Measurements from ENCODE around the gene OCRL.

Gene OCRL

DNA sequence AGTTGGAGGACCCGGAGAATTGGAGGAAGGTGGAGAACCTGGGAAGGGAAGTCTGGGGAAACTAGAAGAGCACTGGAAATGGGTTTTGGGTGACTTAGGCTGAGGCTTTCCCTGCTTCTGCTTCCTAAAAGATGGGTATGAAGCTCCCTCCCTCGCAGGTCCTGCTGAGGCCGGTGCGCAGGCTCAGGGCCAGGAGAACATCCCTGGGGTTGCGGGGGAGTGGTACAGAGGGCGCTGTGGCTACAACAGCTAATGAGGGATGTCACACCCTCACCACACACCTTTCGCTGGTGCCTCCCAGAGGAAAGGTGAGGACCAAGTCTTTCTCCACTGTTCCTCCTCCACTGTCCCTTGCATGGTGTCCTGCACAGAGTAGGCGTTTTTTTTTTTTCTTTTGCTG is 98.9 kb downstream of the OCRL start:
- H2AFZ ChIP-seq (ENCODE audit: low read length): no peak overlapping the region
- no peaks in the 10 kb centered on the region for H3K27me3 ChIP-seq (ENCODE audit: insufficient read depth, low read length, poor library complexity, severe bottlenecking)
- no peaks in the 10 kb centered on the region for H3K36me3 ChIP-seq (ENCODE audit: insufficient read depth, low read length)
- H3F3A ChIP-seq (ENCODE audit: low read depth): no peaks in the 10 kb centered on the region
- no peaks in the 10 kb centered on the region for H3K9me3 ChIP-seq (ENCODE audit: insufficient read depth, low read depth, low read length)
- no peak overlapping the region for H3K4me2 ChIP-seq (ENCODE audit: low read depth, low read length, poor library complexity, severe bottlenecking)
- no peaks in the 10 kb centered on the region for H3K9me2 ChIP-seq (replicated peaks; ENCODE audit: low read depth, low read length)
- no peaks in the 10 kb centered on the region for H3K79me2 ChIP-seq (ENCODE audit: insufficient read depth, low read length)
- no peaks in the 10 kb centered on the region for H3K4me1 ChIP-seq (ENCODE audit: insufficient read depth, low read length, poor library complexity, severe bottlenecking)
- no peaks in the 10 kb centered on the region for H4K20me1 ChIP-seq (ENCODE audit: insufficient read depth, low read length, poor library complexity, severe bottlenecking)
- no peak for TF ChIP-seq EZH2phosphoT487 (IDR thresholded peaks at IDR 0.05; ENCODE audit: borderline replicate concordance)
- TF ChIP-seq, protein P1, sequence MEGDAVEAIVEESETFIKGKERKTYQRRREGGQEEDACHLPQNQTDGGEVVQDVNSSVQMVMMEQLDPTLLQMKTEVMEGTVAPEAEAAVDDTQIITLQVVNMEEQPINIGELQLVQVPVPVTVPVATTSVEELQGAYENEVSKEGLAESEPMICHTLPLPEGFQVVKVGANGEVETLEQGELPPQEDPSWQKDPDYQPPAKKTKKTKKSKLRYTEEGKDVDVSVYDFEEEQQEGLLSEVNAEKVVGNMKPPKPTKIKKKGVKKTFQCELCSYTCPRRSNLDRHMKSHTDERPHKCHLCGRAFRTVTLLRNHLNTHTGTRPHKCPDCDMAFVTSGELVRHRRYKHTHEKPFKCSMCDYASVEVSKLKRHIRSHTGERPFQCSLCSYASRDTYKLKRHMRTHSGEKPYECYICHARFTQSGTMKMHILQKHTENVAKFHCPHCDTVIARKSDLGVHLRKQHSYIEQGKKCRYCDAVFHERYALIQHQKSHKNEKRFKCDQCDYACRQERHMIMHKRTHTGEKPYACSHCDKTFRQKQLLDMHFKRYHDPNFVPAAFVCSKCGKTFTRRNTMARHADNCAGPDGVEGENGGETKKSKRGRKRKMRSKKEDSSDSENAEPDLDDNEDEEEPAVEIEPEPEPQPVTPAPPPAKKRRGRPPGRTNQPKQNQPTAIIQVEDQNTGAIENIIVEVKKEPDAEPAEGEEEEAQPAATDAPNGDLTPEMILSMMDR (conservative IDR thresholded peaks at IDR 0.05; ENCODE audit: low read length): no peak
- H3K4me3 ChIP-seq (ENCODE audit: low read length, poor library complexity, severe bottlenecking): no peak overlapping the region
- H3K9ac ChIP-seq (ENCODE audit: low read depth, low read length, poor library complexity, severe bottlenecking): no peak overlapping the region

- Histone ChIP-seq H3F3A (ENCODE audit: low read depth) (no peaks in the 10 kb centered on the region), H3K9me3 (ENCODE audit: insufficient read depth, low read depth, low read length) (no peaks in the 10 kb centered on the region), H3K79me2 (ENCODE audit: insufficient read depth, low read length) (no peaks in the 10 kb centered on the region), H3K9me2 (replicated peaks; ENCODE audit: low read depth, low read length) (no peaks in the 10 kb centered on the region), H3K36me3 (ENCODE audit: insufficient read depth, low read length) (no peaks in the 10 kb centered on the region), H3K27me3 (ENCODE audit: insufficient read depth, low read length, poor library complexity, severe bottlenecking) (no peaks in the 10 kb centered on the region), H3K4me2 (ENCODE audit: low read depth, low read length, poor library complexity, severe bottlenecking) (no peak overlapping the region), H3K4me1 (ENCODE audit: insufficient read depth, low read length, poor library complexity, severe bottlenecking) (no peaks in the 10 kb centered on the region), H2AFZ (ENCODE audit: low read length) (no peak overlapping the region), H3K4me3 (ENCODE audit: low read length, poor library complexity, severe bottlenecking) (no peak overlapping the region), H4K20me1 (ENCODE audit: insufficient read depth, low read length, poor library complexity, severe bottlenecking) (no peaks in the 10 kb centered on the region), H3K9ac (ENCODE audit: low read depth, low read length, poor library complexity, severe bottlenecking) (no peak overlapping the region)
- TF ChIP-seq, protein P1 (conservative IDR thresholded peaks at IDR 0.05; ENCODE audit: low read length): no peak
- no peak for TF ChIP-seq EZH2phosphoT487 (IDR thresholded peaks at IDR 0.05; ENCODE audit: borderline replicate concordance)
Observed at GRCh38 chrX:129640737-129641136, 100.7 kb downstream of the OCRL start.

- TF ChIP-seq, protein P1 (conservative IDR thresholded peaks at IDR 0.05; ENCODE audit: low read length): no peak
- no peak for TF ChIP-seq EZH2phosphoT487 (IDR thresholded peaks at IDR 0.05; ENCODE audit: borderline replicate concordance)
- Histone ChIP-seq H3K4me1 (ENCODE audit: insufficient read depth, low read length, poor library complexity, severe bottlenecking) (no peaks in the 10 kb centered on the region), H3K36me3 (ENCODE audit: insufficient read depth, low read length) (no peaks in the 10 kb centered on the region), H3K79me2 (ENCODE audit: insufficient read depth, low read length) (no peaks in the 10 kb centered on the region), H3K9ac (ENCODE audit: low read depth, low read length, poor library complexity, severe bottlenecking) (no peak overlapping the region), H3K4me3 (ENCODE audit: low read length, poor library complexity, severe bottlenecking) (no peak overlapping the region), H3K9me3 (ENCODE audit: insufficient read depth, low read depth, low read length) (no peaks in the 10 kb centered on the region), H3F3A (ENCODE audit: low read depth) (no peaks in the 10 kb centered on the region), H4K20me1 (ENCODE audit: insufficient read depth, low read length, poor library complexity, severe bottlenecking) (no peaks in the 10 kb centered on the region), H3K4me2 (ENCODE audit: low read depth, low read length, poor library complexity, severe bottlenecking) (no peak overlapping the region), H3K9me2 (replicated peaks; ENCODE audit: low read depth, low read length) (no peaks in the 10 kb centered on the region), H2AFZ (ENCODE audit: low read length) (no peak overlapping the region), H3K27me3 (ENCODE audit: insufficient read depth, low read length, poor library complexity, severe bottlenecking) (no peaks in the 10 kb centered on the region)
Observed at GRCh38 chrX:129641469-129641868, 101.4 kb downstream of the OCRL start.

Measured in Loucy (cell line).